CD4-positive, alpha-beta T cell treated with Interleukin-12 subunit alpha and Interleukin-12 subunit beta, for 1 hour (primary cell): ENCODE data around the gene BRD8.

ENCODE experiments used
- DNase-seq: peaks from one replicate; pipeline ENCODE4 v3.0.0-alpha.2; 2020

Gene BRD8

DNA sequence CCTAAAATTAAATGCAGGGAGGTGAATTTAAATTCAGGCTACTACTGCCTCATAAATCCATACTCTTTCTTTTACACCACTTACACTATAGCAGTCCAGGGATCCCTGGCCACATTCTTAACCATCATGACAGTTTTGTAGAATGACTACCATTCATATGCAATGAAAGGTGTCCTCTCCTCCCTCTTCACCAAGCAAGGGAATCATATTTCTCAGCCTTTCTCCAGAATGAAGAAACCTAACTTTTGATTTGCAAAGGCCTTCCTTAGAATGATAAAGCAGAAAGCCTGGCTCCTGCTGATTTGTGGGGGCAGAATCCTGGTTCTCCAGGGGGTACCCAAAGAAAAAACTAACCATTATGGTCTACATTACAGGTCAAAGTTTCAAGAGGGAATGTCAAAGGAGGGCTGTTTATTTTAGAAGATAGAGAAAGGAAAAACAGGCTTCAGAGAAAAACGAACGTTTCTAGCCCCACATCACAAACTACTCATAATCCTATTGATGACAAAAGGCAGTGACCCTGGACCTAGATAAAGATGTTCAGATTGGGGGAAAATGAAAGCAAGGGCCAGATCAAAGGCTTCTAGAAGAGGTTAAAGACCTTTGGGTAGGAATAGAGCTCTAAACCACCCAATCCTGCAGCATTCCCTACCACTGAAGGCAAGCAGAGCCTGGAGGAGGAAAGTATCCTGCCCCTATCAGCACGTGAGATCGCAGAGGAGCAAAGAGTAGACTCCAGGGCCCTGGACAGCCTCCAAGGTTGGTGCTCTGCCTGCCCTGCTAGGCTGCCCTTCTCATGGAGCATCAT lies 83.1 kb downstream of the BRD8 start:
- no peak for DNase-seq

DNA sequence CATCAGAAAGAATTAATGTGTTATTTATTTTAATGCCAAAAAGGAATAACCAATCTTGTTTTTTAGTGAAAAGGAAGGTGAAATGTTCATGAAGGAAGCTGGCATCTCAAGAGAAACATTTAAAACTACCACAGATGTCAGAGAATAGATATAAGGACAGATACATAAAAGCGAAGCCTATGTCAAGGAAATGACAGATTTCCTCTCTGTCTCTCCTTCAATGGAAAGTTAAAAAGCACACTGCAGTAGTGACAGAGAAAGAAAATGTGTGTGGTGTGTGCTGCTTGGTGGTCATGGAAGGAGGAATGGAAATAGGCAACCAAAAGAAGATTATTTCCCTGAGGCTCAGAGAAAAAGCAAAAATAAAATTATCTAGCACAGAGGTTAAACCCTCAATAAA lies 85.4 kb downstream of the BRD8 start:
- no peak for DNase-seq

DNA sequence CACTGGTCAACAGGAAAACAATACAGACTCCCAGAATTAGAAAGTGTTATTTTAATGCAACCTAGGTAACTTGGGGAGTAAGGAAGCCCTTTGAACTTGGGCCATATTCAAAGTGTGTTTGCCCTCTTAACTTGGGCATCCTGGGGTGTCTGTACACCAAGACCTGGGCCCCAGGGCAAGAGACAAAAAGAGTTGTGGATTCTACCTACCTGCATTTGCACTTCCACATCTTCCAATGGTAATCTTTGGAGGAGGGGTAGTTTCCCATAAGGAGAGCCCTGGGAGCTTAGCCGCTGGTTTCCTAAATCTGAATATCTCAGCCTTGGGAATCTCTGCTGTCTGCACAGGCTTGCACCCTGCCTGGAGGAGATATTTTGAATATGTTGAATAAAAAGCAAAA lies 86.1 kb downstream of the BRD8 start:
- no peak for DNase-seq

DNA sequence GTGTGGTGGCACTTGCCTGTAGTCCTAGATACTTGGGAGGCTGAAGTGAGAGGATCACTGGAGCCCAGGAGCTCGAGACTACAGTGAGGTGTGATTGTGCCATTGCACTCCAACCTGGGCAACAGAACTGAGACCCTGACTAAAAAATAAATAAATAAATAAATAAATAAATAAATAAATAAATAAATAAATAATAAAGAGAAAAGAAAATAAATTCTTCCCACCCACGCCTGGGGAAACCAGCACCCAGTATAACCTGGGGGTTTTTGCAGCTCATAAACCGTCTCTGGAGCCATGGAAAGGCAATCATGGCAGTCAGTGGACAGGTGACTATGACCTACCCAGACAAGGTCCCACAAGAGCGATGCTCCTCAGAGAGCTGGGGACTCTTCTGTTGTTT lies 86.7 kb downstream of the BRD8 start:
- DNase-seq: no peak
